K562 (cell line): ENCODE measurements around the gene PTAFR. TPM values are rescaled to one million over a fixed set of nuclear protein-coding genes. Genes with fewer than 3 reads are reported as not detected.
A peak's percentile ranks its signal among the peaks of the same experiment; 100 is the strongest.

Experiments used
- CEBPG ChIP-seq, 3 experiments: fragments of 200-800 bp in 1 of 3; sonication (Bioruptor generic) in 1 of 3; sonication (generic) in 1 of 3; formaldehyde crosslinking in 1 of 3; IDR thresholded peaks in 2 of 3; conservative IDR thresholded peaks in 1 of 3; 2 replicates each; pipeline versions ENCODE4 v1.6.1 to v1.8.0; 2016 to 2022; ENCODE audit warnings: missing compliant biosample characterization in 2 of 3, missing genetic modification characterization in 2 of 3, mild to moderate bottlenecking in 1 of 3, missing genetic modification reagents in 1 of 3
- CTBP1 ChIP-seq: fragments of 450-650 bp; IDR thresholded peaks from 2 replicates; pipeline ENCODE4 v1.6.1; 2016; ENCODE audit warnings: borderline replicate concordance
- FOSL1 ChIP-seq: fragments of 200-800 bp; sonication (Bioruptor generic); conservative IDR thresholded peaks from 2 replicates; pipeline ENCODE4 v1.6.1; 2016; ENCODE audit warnings: missing genetic modification characterization, missing compliant biosample characterization
- ILK ChIP-seq: fragments of 450-650 bp; IDR thresholded peaks from 2 replicates; pipeline ENCODE4 v1.6.1; 2016; ENCODE audit warnings: missing genetic modification characterization, low read depth, mild to moderate bottlenecking, missing compliant biosample characterization, moderate library complexity, borderline replicate concordance
- MCM7 ChIP-seq, 2 experiments: fragments of 450-650 bp; IDR thresholded peaks; 2 replicates each; pipeline ENCODE4 v1.6.1; 2016 to 2018
- PRPF4 ChIP-seq: fragments of 200-400 bp; formaldehyde crosslinking; IDR thresholded peaks from one replicate; pipeline ENCODE4 v1.6.1; 2017; ENCODE audit warnings: low read length, low read depth, mild to moderate bottlenecking; ENCODE audit not compliant: insufficient read depth, poor library complexity, severe bottlenecking
- RUNX1 ChIP-seq: sonication (generic); IDR thresholded peaks from 2 replicates; pipeline ENCODE4 v1.6.1; 2016; ENCODE audit warnings: antibody characterized with exemption, low read depth
- SMARCC2 ChIP-seq: fragments of 450-650 bp; IDR thresholded peaks from 2 replicates; pipeline ENCODE4 v1.6.1; 2017; ENCODE audit warnings: antibody characterized with exemption, moderate library complexity, mild to moderate bottlenecking, low read depth
- SRF ChIP-seq, 2 experiments: fragments of 250-450, 450-650 bp in 1 of 2; sonication (Bioruptor Pico) in 1 of 2; sonication (generic) in 1 of 2; formaldehyde crosslinking; IDR thresholded peaks; 2 replicates each; pipeline versions ENCODE4 v1.5.0 to v1.5.1; 2020 to 2022; ENCODE audit warnings: mild to moderate bottlenecking in 1 of 2, missing genetic modification reagents in 1 of 2
- ZKSCAN8 ChIP-seq: fragments of 200-800 bp; sonication (Bioruptor generic); IDR thresholded peaks from 2 replicates; pipeline ENCODE4 v1.6.1; 2016; ENCODE audit warnings: missing genetic modification characterization, missing compliant biosample characterization
- ZSCAN29 ChIP-seq: fragments of 450-650 bp; IDR thresholded peaks from 2 replicates; pipeline ENCODE4 v1.6.1; 2017
- polyA plus RNA-seq, 8 experiments: library from polyadenylated mRNA; depleted of rRNA in 4 of 8; stranded (reverse) in 5 of 8; unstranded in 3 of 8; fragments of >200 nt; fragmentation: Nextera tagmentation in 2 of 8; fragmentation: Illumina TruSeq in 1 of 8; extraction: Ambion mirVana in 2 of 8; extraction: Trizol in 1 of 8; gene quantifications; 2 replicates each; pipeline versions ENCODE4 v1.2.1 to v1.2.3, GENCODE V29; 2011 to 2014; ENCODE audit warnings: inconsistent platforms in 1 of 8, missing spikeins in 1 of 8
- total RNA-seq, 7 experiments: library from RNA; depleted of rRNA in 6 of 7; stranded (reverse); fragments of >200 nt in 6 of 7; fragmentation: Illumina TruSeq in 2 of 7; extraction: Trizol in 2 of 7; gene quantifications; 2 replicates each; pipeline versions ENCODE4 v1.2.1 to v1.2.3, GENCODE V29; 2011 to 2021; ENCODE audit warnings: low replicate concordance in 1 of 7
- TF ChIP-seq, protein P1 (sequence below): fragments of 250-450 bp; sonication (Bioruptor Pico); IDR thresholded peaks from 2 replicates; pipeline ENCODE4 v1.4.0; 2020; ENCODE audit warnings: mild to moderate bottlenecking, moderate library complexity

Gene PTAFR
- total and polyA plus RNA-seq, 9 of the 15 experiments (the other 6 are each of a cell fraction or from before 2014, with no cell fraction given): 0.15 to 0.55 (median 0.40) TPM; not detected in 1

DNA sequence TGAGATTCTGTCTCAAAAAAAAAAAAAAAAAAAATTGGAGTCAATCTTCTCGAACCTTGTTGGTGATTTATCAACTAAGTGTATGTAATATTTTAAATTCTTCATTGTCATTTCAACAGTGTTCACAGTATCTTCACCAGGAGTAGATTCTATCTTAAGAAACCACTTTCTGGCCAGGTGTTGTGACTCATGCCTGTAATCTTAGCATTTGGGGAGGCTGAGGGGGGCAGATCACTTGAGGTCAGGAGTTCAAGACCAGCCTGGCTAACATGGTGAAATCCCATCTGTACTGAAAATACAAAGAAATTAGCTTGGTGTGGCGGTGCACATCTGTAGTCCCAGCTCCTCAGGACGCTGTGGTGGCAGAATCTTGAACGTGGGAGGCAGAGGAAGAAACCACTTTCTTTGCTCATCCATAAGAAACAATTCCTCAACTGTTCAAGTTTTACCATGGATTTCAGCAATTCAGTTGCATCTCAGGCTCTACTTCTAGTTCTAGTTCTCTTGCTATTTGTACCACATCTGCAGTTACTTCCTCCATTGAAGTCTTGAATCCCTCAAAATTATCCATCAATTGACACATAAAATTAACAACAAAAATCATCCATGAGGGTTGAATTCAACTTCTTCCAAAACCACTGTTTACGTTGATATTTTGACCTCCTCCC is 57.7 kb downstream of the PTAFR start (continued):
- TF ChIP-seq ILK (tag) (no peak), FOSL1 (tag) (peak; percentile 83), MCM7 (IDR thresholded peaks at IDR 0.05) (no peak), CTBP1 (0 out of 2 replicates have a peak, but pooled peaks have one; percentile 19), SMARCC2 (peak; percentile 59), PRPF4 (no peak), SRF (CRISPR knock-in tag; IDR thresholded peaks at IDR 0.05) (no peak), ZSCAN29 (no peak), RUNX1 (no peak), CEBPG (CRISPR knock-in tag; IDR thresholded peaks at IDR 0.05) (no peak), CEBPG (tag; conservative IDR thresholded peaks at IDR 0.05 in 1 of 2, IDR thresholded peaks at IDR 0.05 in 1 of 2) (no peak), ZKSCAN8 (CRISPR knock-in tag) (no peak)
- TF ChIP-seq, protein P1, sequence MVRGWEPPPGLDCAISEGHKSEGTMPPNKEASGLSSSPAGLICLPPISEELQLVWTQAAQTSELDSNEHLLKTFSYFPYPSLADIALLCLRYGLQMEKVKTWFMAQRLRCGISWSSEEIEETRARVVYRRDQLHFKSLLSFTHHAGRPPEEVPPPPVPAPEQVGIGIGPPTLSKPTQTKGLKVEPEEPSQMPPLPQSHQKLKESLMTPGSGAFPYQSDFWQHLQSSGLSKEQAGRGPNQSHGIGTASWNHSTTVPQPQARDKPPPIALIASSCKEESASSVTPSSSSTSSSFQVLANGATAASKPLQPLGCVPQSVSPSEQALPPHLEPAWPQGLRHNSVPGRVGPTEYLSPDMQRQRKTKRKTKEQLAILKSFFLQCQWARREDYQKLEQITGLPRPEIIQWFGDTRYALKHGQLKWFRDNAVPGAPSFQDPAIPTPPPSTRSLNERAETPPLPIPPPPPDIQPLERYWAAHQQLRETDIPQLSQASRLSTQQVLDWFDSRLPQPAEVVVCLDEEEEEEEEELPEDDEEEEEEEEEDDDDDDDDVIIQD: no peak
